Breast epithelium (tissue), 4 donors: ENCODE measurements around the gene TMC8. TPM values are rescaled to one million over a fixed set of nuclear protein-coding genes. Genes with fewer than 3 reads are reported as not detected.
A peak's percentile ranks its signal among the peaks of the same experiment; 100 is the strongest.

Source experiments
- DNase-seq, 2 donors: peaks; one replicate each; pipeline ENCODE4 v3.0.0-alpha.2; 2019; ENCODE audit warnings: low spot score in 2 of 2
- H3K27ac ChIP-seq, 2 donors: fragments of 200-600 bp; sonication (generic) in 1 of 2; one replicate each; pipeline ENCODE4 v1.5.1; 2016 to 2019; ENCODE audit warnings: mild to moderate bottlenecking in 1 of 2
- H3K27me3 ChIP-seq, 2 donors: fragments of 200-600 bp; sonication (generic) in 1 of 2; one replicate each; pipeline versions ENCODE4 v1.5.1 to v1.6.0; 2017 to 2019; ENCODE audit warnings: control low read depth in 1 of 2, mild to moderate bottlenecking in 1 of 2
- H3K36me3 ChIP-seq: fragments of 200-600 bp; one replicate; pipeline ENCODE4 v1.5.1; 2019
- H3K4me1 ChIP-seq, 2 donors: fragments of 200-600 bp; sonication (generic); one replicate each; pipeline ENCODE4 v1.5.1; 2016 to 2019; ENCODE audit warnings: control low read depth in 1 of 2
- H3K4me3 ChIP-seq, 3 donors: fragments of 200-600 bp; sonication (generic); 1 replicate in 2 of 3; 2 replicates in 1 of 3; pipeline ENCODE4 v1.5.1; 2016 to 2019; ENCODE audit warnings: mild to moderate bottlenecking in 3 of 3, moderate library complexity in 2 of 3
- H3K9me3 ChIP-seq, 2 donors: fragments of 200-600 bp; sonication (generic) in 1 of 2; one replicate each; pipeline ENCODE4 v1.5.1; 2016 to 2019; ENCODE audit warnings: control low read depth in 1 of 2
- POLR2A ChIP-seq: fragments of 450-650 bp; IDR thresholded peaks from one replicate; pipeline ENCODE4 v1.6.1; 2016; ENCODE audit warnings: antibody characterized with exemption, mild to moderate bottlenecking, moderate library complexity
- POLR2AphosphoS5 ChIP-seq, 3 donors: sonication (generic); formaldehyde crosslinking; IDR thresholded peaks; one replicate each; pipeline ENCODE4 v1.6.1; 2017; ENCODE audit warnings: antibody characterized with exemption in 3 of 3
- intact Hi-C: fragments of 100-400 bp; cut with DNase I; formaldehyde crosslinking; loops from one replicate; pipeline ENCODE4 v1.15.1; 2023; ENCODE audit warnings: low total_unique reads
- total RNA-seq, 3 donors: library from RNA; depleted of rRNA; stranded (reverse); fragments of >200 nt; gene quantifications; one replicate each; pipeline ENCODE4 v1.1.0, GENCODE V29; 2016
- TF ChIP-seq, protein P1 (sequence below), 3 donors: fragments of 450-650 bp; IDR thresholded peaks; one replicate each; pipeline ENCODE4 v1.5.1; 2016 to 2017; ENCODE audit warnings: antibody characterized with exemption in 3 of 3, mild to moderate bottlenecking in 3 of 3, moderate library complexity in 3 of 3

Gene TMC8
- total RNA-seq, 3 donors from 2014 or later: 4.2 to 9.9 (median 8.8) TPM

- DNase-seq: no peak
- H3K4me1 ChIP-seq: no peaks in the 10 kb centered on the region
- no peaks in the 10 kb centered on the region for H3K9me3 ChIP-seq
- H3K27ac ChIP-seq: no peak overlapping the region
- H3K27me3 ChIP-seq: no peaks in the 10 kb centered on the region
- TF ChIP-seq POLR2AphosphoS5 (IDR thresholded peaks at IDR 0.05): no peak
- no peak for TF ChIP-seq POLR2A
- TF ChIP-seq, protein P1, sequence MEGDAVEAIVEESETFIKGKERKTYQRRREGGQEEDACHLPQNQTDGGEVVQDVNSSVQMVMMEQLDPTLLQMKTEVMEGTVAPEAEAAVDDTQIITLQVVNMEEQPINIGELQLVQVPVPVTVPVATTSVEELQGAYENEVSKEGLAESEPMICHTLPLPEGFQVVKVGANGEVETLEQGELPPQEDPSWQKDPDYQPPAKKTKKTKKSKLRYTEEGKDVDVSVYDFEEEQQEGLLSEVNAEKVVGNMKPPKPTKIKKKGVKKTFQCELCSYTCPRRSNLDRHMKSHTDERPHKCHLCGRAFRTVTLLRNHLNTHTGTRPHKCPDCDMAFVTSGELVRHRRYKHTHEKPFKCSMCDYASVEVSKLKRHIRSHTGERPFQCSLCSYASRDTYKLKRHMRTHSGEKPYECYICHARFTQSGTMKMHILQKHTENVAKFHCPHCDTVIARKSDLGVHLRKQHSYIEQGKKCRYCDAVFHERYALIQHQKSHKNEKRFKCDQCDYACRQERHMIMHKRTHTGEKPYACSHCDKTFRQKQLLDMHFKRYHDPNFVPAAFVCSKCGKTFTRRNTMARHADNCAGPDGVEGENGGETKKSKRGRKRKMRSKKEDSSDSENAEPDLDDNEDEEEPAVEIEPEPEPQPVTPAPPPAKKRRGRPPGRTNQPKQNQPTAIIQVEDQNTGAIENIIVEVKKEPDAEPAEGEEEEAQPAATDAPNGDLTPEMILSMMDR (IDR thresholded peaks at IDR 0.05): no peak
- intact Hi-C loops: no loop called here
- H3K4me3 ChIP-seq: no peak overlapping the region
- H3K36me3 ChIP-seq: peaks cover 14% of the 10 kb centered on the region
Observed at GRCh38 chr17:78101112-78101511, 29.5 kb upstream of the TMC8 start.

DNA sequence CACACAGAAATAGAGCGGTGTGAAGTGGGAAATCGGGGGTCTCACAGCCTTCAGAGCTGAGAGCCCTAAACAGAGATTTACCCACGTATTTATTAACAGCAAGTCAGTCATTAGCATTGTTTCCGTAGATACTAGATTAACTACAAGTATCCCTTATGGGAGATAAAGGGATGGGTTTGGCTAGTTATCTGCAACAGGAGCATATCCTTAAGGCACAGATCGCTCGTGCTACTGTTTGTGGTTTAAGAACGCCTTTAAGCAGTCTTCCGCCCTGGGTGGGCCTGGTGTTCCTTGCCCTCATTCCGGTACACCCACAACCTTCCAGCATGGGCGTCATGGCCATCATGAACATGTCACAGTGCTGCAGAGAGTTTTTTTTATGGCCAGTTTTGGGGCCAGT, 29.0 kb upstream of the TMC8 start:
- TF ChIP-seq POLR2A (no peak), POLR2AphosphoS5 (IDR thresholded peaks at IDR 0.05) (no peak)
- Histone ChIP-seq H3K36me3 (peaks cover 14% of the 10 kb centered on the region), H3K4me1 (no peaks in the 10 kb centered on the region), H3K9me3 (no peaks in the 10 kb centered on the region), H3K27ac (no peak overlapping the region), H3K4me3 (no peak overlapping the region), H3K27me3 (no peaks in the 10 kb centered on the region)
- intact Hi-C loops: no loop called here
- DNase-seq: no peak

- no peak for TF ChIP-seq POLR2A
- TF ChIP-seq, protein P1 (IDR thresholded peaks at IDR 0.05): no peak
- TF ChIP-seq POLR2AphosphoS5 (IDR thresholded peaks at IDR 0.05): no peak
- DNase-seq: no peak
- peaks cover 5% of the 10 kb centered on the region for H3K36me3 ChIP-seq
- H3K4me1 ChIP-seq: no peaks in the 10 kb centered on the region
- no peaks in the 10 kb centered on the region for H3K9me3 ChIP-seq
- H3K4me3 ChIP-seq: no peak overlapping the region
- intact Hi-C loops: no loop called here
- H3K27ac ChIP-seq: no peak overlapping the region
- no peaks in the 10 kb centered on the region for H3K27me3 ChIP-seq
Observed at GRCh38 chr17:78103311-78103710, 27.3 kb upstream of the TMC8 start.

DNA sequence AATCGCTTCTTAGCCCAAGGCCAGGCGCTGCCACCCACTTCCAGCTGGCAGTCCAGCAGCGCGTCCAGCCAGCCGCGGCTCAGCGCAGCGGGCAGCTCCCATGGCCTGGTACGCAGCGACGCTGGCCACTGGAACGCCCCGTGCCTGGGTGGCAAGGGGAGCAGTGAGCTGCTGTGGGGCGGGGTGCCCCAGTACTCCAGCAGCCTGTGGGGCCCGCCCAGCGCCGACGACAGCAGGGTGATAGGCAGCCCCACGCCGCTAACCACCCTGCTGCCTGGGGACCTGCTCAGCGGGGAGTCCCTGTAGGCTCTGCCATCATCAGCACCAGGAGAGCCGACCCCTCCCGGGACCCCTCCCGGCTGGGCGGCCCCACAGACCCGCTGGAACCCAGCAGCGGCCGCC, 26.0 kb upstream of the TMC8 start:
- Histone ChIP-seq H3K9me3 (no peaks in the 10 kb centered on the region), H3K4me3 (no peak overlapping the region), H3K27ac (no peak overlapping the region), H3K36me3 (peaks cover 4% of the 10 kb centered on the region), H3K27me3 (no peaks in the 10 kb centered on the region), H3K4me1 (no peaks in the 10 kb centered on the region)
- peak in 1 of 2 donors; percentile 41 for DNase-seq
- intact Hi-C loops: no loop called here
- TF ChIP-seq POLR2A (no peak), POLR2AphosphoS5 (IDR thresholded peaks at IDR 0.05) (no peak)
- TF ChIP-seq, protein P1 (IDR thresholded peaks at IDR 0.05): no peak

DNA sequence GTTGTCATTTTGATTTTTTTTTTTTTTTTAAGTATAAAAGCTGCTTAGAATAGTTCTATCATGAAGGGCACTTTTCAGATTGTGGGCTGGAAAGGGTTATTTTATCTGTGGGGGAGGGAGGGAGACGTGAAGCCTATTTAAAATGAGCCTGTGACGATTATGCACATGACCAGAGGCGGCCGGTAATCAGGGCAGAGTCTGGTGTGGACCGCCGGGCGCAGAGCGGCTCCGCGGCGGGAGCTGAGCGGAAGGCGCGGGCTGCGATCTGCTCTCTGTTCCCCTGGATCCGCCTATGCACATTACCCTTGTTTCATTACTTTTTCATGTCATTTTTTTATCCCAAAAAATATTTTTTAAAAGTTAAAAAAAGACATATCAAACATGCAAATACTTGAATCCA, 25.5 kb upstream of the TMC8 start:
- no peak overlapping the region for H3K27ac ChIP-seq
- no peak overlapping the region for H3K4me3 ChIP-seq
- TF ChIP-seq, protein P1 (IDR thresholded peaks at IDR 0.05): no peak
- no peak for TF ChIP-seq POLR2A
- TF ChIP-seq POLR2AphosphoS5 (IDR thresholded peaks at IDR 0.05): no peak
- intact Hi-C loops: no loop called here
- peak in 1 of 2 donors; percentile 7 for DNase-seq
- H3K36me3 ChIP-seq: peaks cover 3% of the 10 kb centered on the region
- H3K4me1 ChIP-seq: no peaks in the 10 kb centered on the region
- H3K27me3 ChIP-seq: no peaks in the 10 kb centered on the region
- H3K9me3 ChIP-seq: no peaks in the 10 kb centered on the region

- Histone ChIP-seq H3K27me3 (no peaks in the 10 kb centered on the region), H3K4me1 (no peaks in the 10 kb centered on the region), H3K27ac (no peak overlapping the region), H3K4me3 (no peak overlapping the region), H3K36me3 (no peaks in the 10 kb centered on the region), H3K9me3 (no peaks in the 10 kb centered on the region)
- no peak for TF ChIP-seq POLR2A
- TF ChIP-seq POLR2AphosphoS5 (IDR thresholded peaks at IDR 0.05): no peak
- TF ChIP-seq, protein P1 (IDR thresholded peaks at IDR 0.05): no peak
- intact Hi-C loops: no loop called here
- DNase-seq: peak in 1 of 2 donors; percentile 2
Observed at GRCh38 chr17:78105551-78105950, 25.0 kb upstream of the TMC8 start.
